Lower leg skin (tissue), 4 donors: ENCODE data around the gene PHLDB3. TPM values are rescaled to one million over a fixed set of nuclear protein-coding genes. Genes with fewer than 3 reads are reported as not detected.

Experiments
- DNase-seq, 2 donors: peaks; one replicate each; pipeline ENCODE4 v3.0.0-alpha.2; 2019; ENCODE audit warnings: low spot score in 2 of 2
- H3K4me3 ChIP-seq: fragments of 200-600 bp; sonication (generic); 2 replicates; pipeline ENCODE4 v1.5.1; 2017; ENCODE audit warnings: mild to moderate bottlenecking, low read depth; ENCODE audit not compliant: poor library complexity, severe bottlenecking
- POLR2A ChIP-seq, 2 donors: fragments of 450-650 bp; IDR thresholded peaks; one replicate each; pipeline ENCODE4 v1.6.1; 2016 to 2017; ENCODE audit warnings: antibody characterized with exemption in 2 of 2, mild to moderate bottlenecking in 1 of 2, moderate library complexity in 1 of 2
- WGBS, 2 donors: methylation state at CpG; one replicate each; pipeline ENCODE4 v1.1.5; 2018; 5-methylcytosine and 5-hydroxymethylcytosine counted together
- intact Hi-C: fragments of 100-400 bp; cut with DNase I; formaldehyde crosslinking; loops from one replicate; pipeline ENCODE4 v1.15.0; 2023; ENCODE audit warnings: low total_unique reads
- total RNA-seq, 4 donors: library from RNA; depleted of rRNA; stranded (reverse); fragments of >200 nt; gene quantifications; one replicate each; pipeline ENCODE4 v1.1.0, GENCODE V29; 2016
- TF ChIP-seq, protein P1 (sequence below), 3 donors: fragments of 450-650 bp; IDR thresholded peaks; one replicate each; pipeline ENCODE4 v1.5.1; 2016; ENCODE audit warnings: antibody characterized with exemption in 3 of 3, mild to moderate bottlenecking in 3 of 3, moderate library complexity in 2 of 3

PHLDB3 gene
- total RNA-seq, 4 donors from 2014 or later = 86.9 to 136 (median 114) TPM

GRCh38 chr19:43498233-43498842 lies 6.2 kb downstream of the PHLDB3 start:
- DNase-seq = no peak
- WGBS, 2 donors = 77 to 79% methylated on average over 5 of the region's 5 CpGs
- intact Hi-C loops = no loop called here
- H3K4me3 ChIP-seq = no peak overlapping the region
- no peak for TF ChIP-seq POLR2A (IDR thresholded peaks at IDR 0.05)
- TF ChIP-seq, protein P1, sequence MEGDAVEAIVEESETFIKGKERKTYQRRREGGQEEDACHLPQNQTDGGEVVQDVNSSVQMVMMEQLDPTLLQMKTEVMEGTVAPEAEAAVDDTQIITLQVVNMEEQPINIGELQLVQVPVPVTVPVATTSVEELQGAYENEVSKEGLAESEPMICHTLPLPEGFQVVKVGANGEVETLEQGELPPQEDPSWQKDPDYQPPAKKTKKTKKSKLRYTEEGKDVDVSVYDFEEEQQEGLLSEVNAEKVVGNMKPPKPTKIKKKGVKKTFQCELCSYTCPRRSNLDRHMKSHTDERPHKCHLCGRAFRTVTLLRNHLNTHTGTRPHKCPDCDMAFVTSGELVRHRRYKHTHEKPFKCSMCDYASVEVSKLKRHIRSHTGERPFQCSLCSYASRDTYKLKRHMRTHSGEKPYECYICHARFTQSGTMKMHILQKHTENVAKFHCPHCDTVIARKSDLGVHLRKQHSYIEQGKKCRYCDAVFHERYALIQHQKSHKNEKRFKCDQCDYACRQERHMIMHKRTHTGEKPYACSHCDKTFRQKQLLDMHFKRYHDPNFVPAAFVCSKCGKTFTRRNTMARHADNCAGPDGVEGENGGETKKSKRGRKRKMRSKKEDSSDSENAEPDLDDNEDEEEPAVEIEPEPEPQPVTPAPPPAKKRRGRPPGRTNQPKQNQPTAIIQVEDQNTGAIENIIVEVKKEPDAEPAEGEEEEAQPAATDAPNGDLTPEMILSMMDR (IDR thresholded peaks at IDR 0.05) = no peak

DNA sequence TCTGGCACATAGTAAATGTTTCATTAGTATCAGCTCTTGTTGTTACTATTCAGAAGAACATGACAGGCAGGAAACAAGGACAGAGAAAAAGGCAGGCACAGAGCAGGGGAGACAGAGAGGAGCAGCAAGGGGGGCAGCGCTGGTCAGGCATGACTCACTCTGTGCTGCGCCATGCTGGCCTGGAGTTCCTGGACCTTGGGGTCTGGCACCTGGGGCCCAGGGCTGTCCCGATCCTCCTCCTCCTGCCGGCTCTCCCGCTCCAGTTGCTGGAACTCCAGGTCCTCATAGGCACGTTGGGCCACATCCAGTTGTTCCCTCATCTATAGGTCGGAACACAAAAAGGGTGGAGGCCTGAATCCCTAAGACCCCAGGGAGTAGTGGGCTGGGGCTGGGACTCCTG lies 7.6 kb downstream of the PHLDB3 start:
- DNase-seq = no peak
- intact Hi-C loops = no loop called here
- TF ChIP-seq, protein P1 (IDR thresholded peaks at IDR 0.05) = no peak
- no peak for TF ChIP-seq POLR2A (IDR thresholded peaks at IDR 0.05)
- 95 to 98% methylated on average over 7 of the region's 7 CpGs for WGBS, 2 donors
- no peak overlapping the region for H3K4me3 ChIP-seq

DNA sequence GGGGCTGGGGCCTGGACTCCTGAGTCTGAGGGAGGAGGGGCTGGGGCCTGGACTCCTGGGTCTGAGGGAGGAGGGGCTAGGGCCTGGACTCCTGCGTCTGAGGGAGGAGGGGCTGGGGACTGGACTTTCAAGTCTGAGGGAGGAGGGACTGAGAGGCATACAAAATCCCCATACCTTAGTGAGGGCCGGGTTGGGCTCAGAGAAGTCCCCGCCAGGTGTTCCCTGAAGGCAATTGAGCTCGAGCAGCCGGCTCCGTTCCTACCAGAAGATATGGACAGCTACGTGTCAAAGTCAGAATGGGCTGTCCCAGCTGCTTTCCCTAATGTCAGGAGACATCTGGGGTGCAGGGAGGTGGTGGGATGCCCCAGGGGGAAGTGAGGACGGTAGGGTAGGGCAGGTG lies 9.5 kb downstream of the PHLDB3 start:
- TF ChIP-seq, protein P1 (IDR thresholded peaks at IDR 0.05) = no peak
- TF ChIP-seq POLR2A (IDR thresholded peaks at IDR 0.05) = no peak
- WGBS, 2 donors = 58 to 72% methylated on average over 8 of the region's 8 CpGs
- intact Hi-C loops = no loop called here
- H3K4me3 ChIP-seq = no peak overlapping the region
- DNase-seq = peak in 1 of 2 donors; percentile 60

- WGBS, 2 donors = 93 to 94% methylated on average over 5 of the region's 5 CpGs
- TF ChIP-seq, protein P1 (IDR thresholded peaks at IDR 0.05) = no peak
- TF ChIP-seq POLR2A (IDR thresholded peaks at IDR 0.05) = no peak
- intact Hi-C loops = no loop called here
- DNase-seq = no peak
- H3K4me3 ChIP-seq = no peak overlapping the region
Observed at GRCh38 chr19:43490759-43491158, 13.8 kb downstream of the PHLDB3 start.

GRCh38 chr19:43489979-43490599 lies 14.5 kb downstream of the PHLDB3 start:
- H3K4me3 ChIP-seq = no peak overlapping the region
- no peak for TF ChIP-seq POLR2A (IDR thresholded peaks at IDR 0.05)
- TF ChIP-seq, protein P1 (IDR thresholded peaks at IDR 0.05) = no peak
- 91 to 96% methylated on average over 7 of the region's 7 CpGs for WGBS, 2 donors
- no peak for DNase-seq
- intact Hi-C loops = no loop called here
